ENCODE results near the gene LRRTM2.

- no peak for TF ChIP-seq POLR2A (IDR thresholded peaks at IDR 0.05)
- no peak for TF ChIP-seq CTCF (IDR thresholded peaks at IDR 0.05)
These were observed 5.2 kb downstream of the LRRTM2 start for GRCh38 chr5:138869763-138870500.

Data from sigmoid colon (tissue), 3 donors.